Smooth muscle cell (in vitro differentiated cells): ENCODE results near the gene TM9SF4. TPM values are rescaled to one million over a fixed set of nuclear protein-coding genes. Genes with fewer than 3 reads are reported as not detected.

Experiments used
- DNase-seq: peaks from one replicate; lab custom pipeline; 2025; ENCODE audit not compliant: unreplicated experiment; lab: John Stamatoyannopoulos, UW
- H2AFZ ChIP-seq: fragments of 200-600 bp; sonication (generic); 2 replicates; pipeline ENCODE4 v1.6.0; 2016; ENCODE audit warnings: antibody characterized with exemption, low read depth, mild to moderate bottlenecking
- H3F3A ChIP-seq: fragments of 200-600 bp; sonication (generic); 2 replicates; pipeline ENCODE4 v1.6.0; 2017; ENCODE audit warnings: antibody characterized with exemption, low read depth
- H3K27ac ChIP-seq: fragments of 200-600 bp; sonication (generic); 2 replicates; pipeline ENCODE4 v1.5.1; 2016; ENCODE audit warnings: low read depth, mild to moderate bottlenecking
- H3K27me3 ChIP-seq: fragments of 200-600 bp; sonication (generic); 2 replicates; pipeline ENCODE4 v1.6.1; 2016; ENCODE audit warnings: low read depth, mild to moderate bottlenecking
- H3K36me3 ChIP-seq: fragments of 200-600 bp; sonication (generic); 2 replicates; pipeline ENCODE4 v1.5.1; 2016; ENCODE audit warnings: low read depth
- H3K4me1 ChIP-seq: fragments of 200-600 bp; sonication (generic); 2 replicates; pipeline ENCODE4 v1.5.1; 2016; ENCODE audit warnings: low read depth
- H3K4me2 ChIP-seq: fragments of 200-600 bp; sonication (generic); 2 replicates; pipeline ENCODE4 v1.6.0; 2016; ENCODE audit warnings: mild to moderate bottlenecking
- H3K4me3 ChIP-seq: fragments of 200-600 bp; sonication (generic); 2 replicates; pipeline ENCODE4 v1.5.1; 2016; ENCODE audit warnings: mild to moderate bottlenecking
- H3K79me2 ChIP-seq: fragments of 200-600 bp; sonication (generic); 2 replicates; pipeline ENCODE4 v1.6.0; 2016; ENCODE audit warnings: low read depth, mild to moderate bottlenecking
- H3K9ac ChIP-seq: fragments of 200-600 bp; sonication (generic); 2 replicates; pipeline ENCODE4 v1.6.0; 2016; ENCODE audit warnings: low read depth
- H3K9me3 ChIP-seq: fragments of 200-600 bp; sonication (generic); replicated peaks from 2 replicates; pipeline ENCODE4 v1.5.1; 2016; ENCODE audit warnings: low read depth
- H4K20me1 ChIP-seq: fragments of 200-600 bp; sonication (generic); 2 replicates; pipeline ENCODE4 v1.6.0; 2016; ENCODE audit warnings: low read depth
- CTCF ChIP-seq: fragments of 200-600 bp; sonication (generic); IDR thresholded peaks from 2 replicates; pipeline ENCODE4 v1.5.1; 2017; ENCODE audit warnings: borderline replicate concordance, mild to moderate bottlenecking, antibody characterized with exemption; ENCODE audit not compliant: insufficient read depth, poor library complexity, severe bottlenecking
- WGBS: methylation state at CpG from one replicate; pipeline ENCODE4 v1.1.7; 2016; ENCODE audit warnings: low lambda C conversion rate; 5-methylcytosine and 5-hydroxymethylcytosine counted together
- polyA plus RNA-seq: library from polyadenylated mRNA; unstranded; fragments of >200 nt; fragmentation: Nextera tagmentation; extraction: Ambion mirVana; gene quantifications from 2 replicates; pipeline ENCODE4 v1.2.1, GENCODE V29; 2016
- total RNA-seq: library from RNA; depleted of rRNA; stranded (reverse); fragments of >200 nt; gene quantifications from 2 replicates; pipeline ENCODE4 v1.2.3, GENCODE V29; 2014

TM9SF4 gene
- total and polyA plus RNA-seq, 2 experiments from 2014 or later: 59.2 to 90.2 TPM

GRCh38 chr20:32206760-32207625, 97.5 kb downstream of the TM9SF4 start:
- Histone ChIP-seq H3K79me2 (peaks cover 71% of the 10 kb centered on the region), H2AFZ (peak overlapping the region; percentile 35), H4K20me1 (peaks cover 44% of the 10 kb centered on the region), H3K27ac (peak overlapping the region; percentile 91), H3K4me2 (peak overlapping the region; percentile 89), H3F3A (peaks cover 12% of the 10 kb centered on the region), H3K36me3 (no peaks in the 10 kb centered on the region), H3K4me1 (peaks cover 29% of the 10 kb centered on the region), H3K4me3 (peak overlapping the region; percentile 75), H3K9ac (peak overlapping the region; percentile 94), H3K27me3 (no peaks in the 10 kb centered on the region), H3K9me3 (no peaks in the 10 kb centered on the region)
- 5% methylated on average over 40 of the region's 40 CpGs for WGBS
- TF ChIP-seq CTCF: no peak
- DNase-seq: no peak

- peak within 1 kb of the TSS; percentile 89 for H3K4me2 ChIP-seq
- H3F3A ChIP-seq: peaks cover 12% of the 10 kb centered on the region
- H2AFZ ChIP-seq: peak within 1 kb of the TSS; percentile 35
- peak within 1 kb of the TSS; percentile 94 for H3K9ac ChIP-seq
- H3K36me3 ChIP-seq: no peaks in the 10 kb centered on the region
- H4K20me1 ChIP-seq: peaks cover 36% of the 10 kb centered on the region
- peak within 1 kb of the TSS; percentile 91 for H3K27ac ChIP-seq
- no peaks in the 10 kb centered on the region for H3K9me3 ChIP-seq
- H3K4me1 ChIP-seq: peaks cover 29% of the 10 kb centered on the region
- 3% methylated on average over 58 of the region's 74 CpGs for WGBS
- TF ChIP-seq CTCF: peak; percentile 3
- H3K4me3 ChIP-seq: peak within 1 kb of the TSS; percentile 75
- peak; percentile 62 for DNase-seq
- H3K27me3 ChIP-seq: no peaks in the 10 kb centered on the region
- peaks cover 62% of the 10 kb centered on the region for H3K79me2 ChIP-seq
Observed at GRCh38 chr20:32207626-32208498, 98.3 kb downstream of the TM9SF4 start, which contains the start of the genes PLAGL2 and POFUT1. PLAGL2 (minus strand) TSS chr20:32207743; CDS start chr20:32202178, 5,565 bp downstream. POFUT1 (plus strand) TSS chr20:32207880; CDS start chr20:32207942, 62 bp downstream.

- DNase-seq: no peak
- 87% methylated on average over 13 of the region's 13 CpGs for WGBS
- Histone ChIP-seq H3K9me3 (no peaks in the 10 kb centered on the region), H3K9ac (peak overlapping the region; percentile 94), H3F3A (peaks cover 12% of the 10 kb centered on the region), H3K79me2 (peaks cover 55% of the 10 kb centered on the region), H3K36me3 (no peaks in the 10 kb centered on the region), H3K4me3 (peak overlapping the region; percentile 75), H2AFZ (no peak overlapping the region), H3K27me3 (no peaks in the 10 kb centered on the region), H4K20me1 (peaks cover 28% of the 10 kb centered on the region), H3K4me2 (peak overlapping the region; percentile 89), H3K27ac (peak overlapping the region; percentile 6), H3K4me1 (peaks cover 28% of the 10 kb centered on the region)
- TF ChIP-seq CTCF: no peak
Observed at GRCh38 chr20:32208499-32209154, 99.1 kb downstream of the TM9SF4 start.
